GM06990 (cell line): Measurements from ENCODE around the gene RNF187.

Source experiments
- DNase-seq: peaks from one replicate; pipeline ENCODE4 v3.0.0-alpha.2; 2011; ENCODE audit not compliant: insufficient read length; ENCODE audit errors: extremely low read depth
- H3K27me3 ChIP-seq: replicated peaks from 2 replicates; pipeline ENCODE4 v1.6.0; 2011; ENCODE audit warnings: low read length; ENCODE audit not compliant: control insufficient read depth, insufficient read depth
- H3K36me3 ChIP-seq: 2 replicates; pipeline ENCODE4 v1.5.1; 2011; ENCODE audit warnings: low read length; ENCODE audit not compliant: control insufficient read depth, insufficient read depth
- H3K4me3 ChIP-seq: replicated peaks from 2 replicates; pipeline ENCODE4 v1.5.1; 2011; ENCODE audit warnings: low read depth, mild to moderate bottlenecking, control low read depth, low read length
- TF ChIP-seq, protein P1 (sequence below): IDR thresholded peaks from 2 replicates; pipeline ENCODE4 v1.5.1; 2011; ENCODE audit warnings: low read length, control low read depth, mild to moderate bottlenecking, inconsistent platforms; ENCODE audit not compliant: insufficient read depth, poor library complexity, severe bottlenecking

Gene RNF187

GRCh38 chr1:228486596-228487335 lies 416 bp upstream of the RNF187 start:
- Histone ChIP-seq H3K27me3 (no peaks in the 10 kb centered on the region), H3K4me3 (peak overlapping the region; percentile 81), H3K36me3 (peaks cover 9% of the 10 kb centered on the region)
- DNase-seq: peak; percentile 96
- TF ChIP-seq, protein P1, sequence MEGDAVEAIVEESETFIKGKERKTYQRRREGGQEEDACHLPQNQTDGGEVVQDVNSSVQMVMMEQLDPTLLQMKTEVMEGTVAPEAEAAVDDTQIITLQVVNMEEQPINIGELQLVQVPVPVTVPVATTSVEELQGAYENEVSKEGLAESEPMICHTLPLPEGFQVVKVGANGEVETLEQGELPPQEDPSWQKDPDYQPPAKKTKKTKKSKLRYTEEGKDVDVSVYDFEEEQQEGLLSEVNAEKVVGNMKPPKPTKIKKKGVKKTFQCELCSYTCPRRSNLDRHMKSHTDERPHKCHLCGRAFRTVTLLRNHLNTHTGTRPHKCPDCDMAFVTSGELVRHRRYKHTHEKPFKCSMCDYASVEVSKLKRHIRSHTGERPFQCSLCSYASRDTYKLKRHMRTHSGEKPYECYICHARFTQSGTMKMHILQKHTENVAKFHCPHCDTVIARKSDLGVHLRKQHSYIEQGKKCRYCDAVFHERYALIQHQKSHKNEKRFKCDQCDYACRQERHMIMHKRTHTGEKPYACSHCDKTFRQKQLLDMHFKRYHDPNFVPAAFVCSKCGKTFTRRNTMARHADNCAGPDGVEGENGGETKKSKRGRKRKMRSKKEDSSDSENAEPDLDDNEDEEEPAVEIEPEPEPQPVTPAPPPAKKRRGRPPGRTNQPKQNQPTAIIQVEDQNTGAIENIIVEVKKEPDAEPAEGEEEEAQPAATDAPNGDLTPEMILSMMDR: no peak

- H3K36me3 ChIP-seq: peaks cover 14% of the 10 kb centered on the region
- TF ChIP-seq, protein P1: no peak
- no peaks in the 10 kb centered on the region for H3K27me3 ChIP-seq
- peak overlapping the region; percentile 81 for H3K4me3 ChIP-seq
- no peak for DNase-seq
Measured at GRCh38 chr1:228488125-228488817, 1.1 kb downstream of the RNF187 start.

DNA sequence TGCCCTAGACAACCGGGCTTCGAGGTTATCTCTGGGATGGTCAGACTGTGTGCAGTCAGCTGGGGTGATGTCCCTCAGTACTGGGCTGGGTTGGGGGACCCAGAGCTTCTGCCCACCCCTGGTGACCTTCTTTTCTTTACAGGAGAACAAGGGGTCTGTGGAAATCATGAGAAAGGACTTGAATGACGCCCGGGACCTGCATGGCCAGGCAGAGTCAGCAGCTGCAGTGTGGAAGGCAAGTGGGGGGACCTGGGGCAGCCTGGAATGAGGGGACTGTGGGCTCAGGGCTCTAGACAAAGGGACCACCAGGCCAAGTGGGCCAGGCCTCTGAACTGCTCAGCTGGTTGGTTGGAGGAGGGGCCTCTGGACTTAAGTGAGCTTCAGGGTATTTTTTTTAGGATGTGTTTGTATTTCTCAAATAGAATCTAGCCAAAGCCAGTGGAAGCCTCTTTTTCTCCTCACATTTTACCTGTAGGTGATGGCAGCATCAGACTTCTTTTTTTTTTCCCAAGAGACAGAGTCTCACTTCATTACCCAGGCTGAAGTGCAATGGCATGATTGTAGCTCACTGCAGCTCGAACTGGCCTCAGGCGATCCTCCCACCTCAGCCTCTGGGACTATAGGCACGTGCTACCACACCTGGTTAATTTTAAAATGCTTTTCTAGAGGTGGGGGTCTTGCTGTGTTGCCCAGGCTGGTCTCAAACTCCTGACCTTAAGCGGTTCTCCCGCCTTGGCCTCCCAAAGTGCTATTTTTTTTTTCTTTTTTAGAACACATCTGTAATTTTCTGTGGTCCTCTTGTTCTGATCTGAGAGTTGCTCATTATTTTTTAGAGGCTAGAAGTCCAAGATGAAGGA lies 1.9 kb downstream of the RNF187 start:
- TF ChIP-seq, protein P1: no peak
- Histone ChIP-seq H3K36me3 (peaks cover 20% of the 10 kb centered on the region), H3K4me3 (peak overlapping the region; percentile 81), H3K27me3 (no peaks in the 10 kb centered on the region)
- no peak for DNase-seq

GRCh38 chr1:228490120-228491078 lies 3.2 kb downstream of the RNF187 start:
- DNase-seq: no peak
- Histone ChIP-seq H3K27me3 (no peaks in the 10 kb centered on the region), H3K4me3 (no peak overlapping the region), H3K36me3 (peaks cover 25% of the 10 kb centered on the region)
- TF ChIP-seq, protein P1: no peak
